KOPT-K1 (cell line): ENCODE measurements around the gene IL4R.

Experiments
- H3K27ac ChIP-seq: fragments of 200-600 bp; sonication (generic); 2 replicates; pipeline ENCODE4 v1.5.1; 2016; ENCODE audit warnings: antibody characterized with exemption, mild to moderate bottlenecking, low read depth, low read length; ENCODE audit not compliant: poor library complexity, severe bottlenecking
- H3K36me3 ChIP-seq: fragments of 200-600 bp; sonication (generic); 2 replicates; pipeline ENCODE4 v1.5.1; 2017; ENCODE audit warnings: antibody characterized with exemption, mild to moderate bottlenecking, low read length, moderate library complexity; ENCODE audit not compliant: insufficient read depth
- H3K9me3 ChIP-seq: fragments of 200-600 bp; sonication (generic); 2 replicates; pipeline ENCODE4 v1.5.1; 2017; ENCODE audit warnings: antibody characterized with exemption, low read length, mild to moderate bottlenecking; ENCODE audit not compliant: insufficient read depth, poor library complexity, severe bottlenecking

Gene IL4R

DNA sequence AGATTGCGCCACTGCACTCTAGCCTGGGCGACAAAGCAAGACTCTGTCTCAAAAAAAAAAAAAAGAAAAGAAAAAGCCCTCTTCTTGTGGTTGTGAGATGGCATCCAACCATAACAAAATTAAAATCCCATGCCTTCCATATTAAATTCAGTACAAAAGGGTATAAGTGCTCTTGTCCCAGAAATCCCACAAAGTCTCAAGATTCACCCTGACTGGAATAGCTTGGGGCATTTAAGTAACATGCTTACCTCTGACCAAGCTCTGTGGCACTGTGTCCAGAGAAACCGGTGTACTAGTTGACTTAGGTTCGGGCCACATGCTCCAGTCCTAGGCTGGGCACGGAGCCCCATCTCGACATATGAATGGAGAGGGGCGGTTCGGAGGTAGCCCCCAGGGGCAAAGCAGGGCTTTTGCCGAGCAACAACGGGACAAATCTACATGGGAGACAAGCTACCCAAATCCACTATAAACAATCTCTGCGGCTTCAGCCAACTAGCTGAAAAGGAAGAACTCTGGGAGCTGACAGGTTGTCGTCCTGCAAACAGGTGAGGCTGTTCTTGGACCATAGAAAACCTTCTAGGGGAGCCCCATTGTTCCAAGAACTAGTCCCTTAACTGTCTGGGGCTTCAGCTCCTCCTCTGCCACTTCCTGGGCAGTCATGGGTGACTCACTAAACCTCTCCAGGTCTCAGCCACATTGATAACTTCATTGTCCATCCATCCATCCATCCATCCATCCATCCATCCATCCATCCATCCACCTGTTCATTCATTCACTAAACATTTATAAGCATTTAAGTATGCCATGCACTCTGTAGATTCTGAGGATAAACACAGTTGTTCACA lies 10.3 kb upstream of the IL4R start:
- Histone ChIP-seq H3K9me3 (peaks cover under 1% of the 10 kb centered on the region), H3K27ac (no peak overlapping the region), H3K36me3 (no peaks in the 10 kb centered on the region)

- H3K9me3 ChIP-seq = peaks cover 6% of the 10 kb centered on the region
- H3K36me3 ChIP-seq = no peaks in the 10 kb centered on the region
- no peak overlapping the region for H3K27ac ChIP-seq
Observed at GRCh38 chr16:27304102-27304501, 9.7 kb upstream of the IL4R start.

DNA sequence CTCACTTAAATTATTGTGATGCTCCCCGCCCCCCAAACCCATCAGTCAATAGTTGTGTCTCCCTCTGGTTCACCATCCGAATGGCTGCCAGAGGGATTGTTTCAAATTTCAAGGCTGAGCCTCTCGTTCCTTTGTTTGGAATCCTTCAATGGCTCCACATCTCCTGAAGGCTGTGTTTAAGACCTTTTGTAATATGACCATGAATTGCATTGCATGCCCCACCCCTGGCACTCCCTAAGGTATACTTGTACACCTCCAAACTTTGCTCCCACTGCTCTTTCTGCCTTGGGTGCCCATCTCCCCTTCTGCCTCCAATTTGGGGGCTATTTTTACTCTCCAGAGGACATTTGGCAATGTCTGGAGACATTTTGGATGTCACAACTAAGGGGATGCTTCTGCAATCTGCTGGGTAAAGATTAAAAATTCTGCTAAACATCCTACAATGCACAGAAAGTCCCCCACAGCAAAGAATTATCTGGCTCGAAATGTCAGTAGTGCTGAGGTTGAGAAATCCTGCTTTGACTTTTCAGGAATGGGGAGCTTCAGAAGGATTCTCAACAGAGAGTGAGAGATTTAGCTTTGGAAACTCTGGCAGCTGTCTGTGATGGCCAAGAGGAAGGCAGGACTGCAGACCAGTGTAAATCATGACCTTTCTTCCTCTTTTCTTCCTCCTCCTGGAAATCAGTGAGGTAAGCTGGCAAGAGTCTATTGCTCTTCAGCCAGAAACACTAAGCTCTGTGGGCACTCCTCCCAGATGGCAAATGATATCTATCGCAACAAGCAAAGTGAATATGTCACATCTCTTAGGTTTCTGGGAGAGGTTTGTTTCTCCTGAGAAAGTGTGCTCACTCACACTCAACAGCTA lies 8.7 kb upstream of the IL4R start:
- Histone ChIP-seq H3K9me3 (peaks cover 7% of the 10 kb centered on the region), H3K36me3 (no peaks in the 10 kb centered on the region), H3K27ac (no peak overlapping the region)

GRCh38 chr16:27305839-27306442 lies 7.8 kb upstream of the IL4R start:
- Histone ChIP-seq H3K36me3 (no peaks in the 10 kb centered on the region), H3K9me3 (peaks cover 7% of the 10 kb centered on the region), H3K27ac (no peak overlapping the region)

GRCh38 chr16:27308792-27309191 lies 5.0 kb upstream of the IL4R start:
- H3K36me3 ChIP-seq = no peaks in the 10 kb centered on the region
- no peak overlapping the region for H3K27ac ChIP-seq
- peaks cover 7% of the 10 kb centered on the region for H3K9me3 ChIP-seq

DNA sequence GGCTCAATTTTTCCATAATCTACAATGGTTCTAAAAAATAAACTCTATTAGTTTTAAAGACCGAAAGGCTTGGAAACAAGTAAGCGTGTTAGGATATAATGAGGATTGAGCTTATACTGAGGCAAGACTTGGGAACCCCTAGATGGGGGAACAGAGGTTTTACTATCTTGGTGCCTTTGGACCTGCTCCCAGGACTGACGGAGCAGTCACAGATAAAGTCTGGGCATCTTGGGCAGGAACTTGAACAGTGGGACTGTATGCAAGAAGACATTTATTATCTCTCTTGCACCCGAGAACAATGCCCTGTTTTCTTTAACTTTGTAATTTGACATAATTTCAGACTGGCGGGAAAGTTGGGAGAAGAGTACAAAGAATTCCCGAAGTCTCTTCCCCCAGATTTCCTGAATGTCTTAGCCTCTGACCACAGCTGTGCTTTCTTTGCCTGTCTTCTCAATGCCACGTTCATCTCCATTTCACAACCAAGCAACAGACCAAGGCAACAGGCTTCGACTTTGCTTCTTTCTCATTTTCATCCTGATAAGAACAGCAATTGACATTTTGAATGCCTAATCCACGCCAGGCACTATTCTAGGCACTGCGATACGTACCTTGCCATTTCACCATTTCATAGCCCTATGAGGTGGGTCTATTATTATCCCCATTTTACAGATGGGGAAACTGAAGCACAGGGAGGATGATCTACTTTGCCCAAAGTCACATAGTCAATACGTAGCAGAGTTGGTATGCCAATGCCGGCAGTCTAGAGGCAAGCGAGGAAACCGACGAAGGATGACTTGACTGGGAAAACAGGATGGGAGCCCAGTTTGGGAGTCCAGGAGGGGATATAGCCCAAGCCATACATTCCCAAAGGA lies 3.0 kb upstream of the IL4R start:
- Histone ChIP-seq H3K36me3 (no peaks in the 10 kb centered on the region), H3K27ac (no peak overlapping the region), H3K9me3 (peaks cover 7% of the 10 kb centered on the region)

- no peak overlapping the region for H3K27ac ChIP-seq
- H3K36me3 ChIP-seq = no peaks in the 10 kb centered on the region
- peaks cover 7% of the 10 kb centered on the region for H3K9me3 ChIP-seq
Observed at GRCh38 chr16:27311448-27311830, 2.3 kb upstream of the IL4R start.

- H3K27ac ChIP-seq = no peak overlapping the region
Observed at GRCh38 chr16:27311897-27312303, 1.9 kb upstream of the IL4R start.

GRCh38 chr16:27312580-27313421 lies 973 bp upstream of the IL4R start:
- no peaks in the 10 kb centered on the region for H3K36me3 ChIP-seq
- H3K9me3 ChIP-seq = peaks cover 7% of the 10 kb centered on the region
- peak overlapping the region; percentile 50 for H3K27ac ChIP-seq

More at GRCh38 chr16:27311897-27312303, 1.9 kb upstream of the IL4R start:
- H3K36me3 ChIP-seq = no peaks in the 10 kb centered on the region
- H3K9me3 ChIP-seq = peaks cover 7% of the 10 kb centered on the region

DNA sequence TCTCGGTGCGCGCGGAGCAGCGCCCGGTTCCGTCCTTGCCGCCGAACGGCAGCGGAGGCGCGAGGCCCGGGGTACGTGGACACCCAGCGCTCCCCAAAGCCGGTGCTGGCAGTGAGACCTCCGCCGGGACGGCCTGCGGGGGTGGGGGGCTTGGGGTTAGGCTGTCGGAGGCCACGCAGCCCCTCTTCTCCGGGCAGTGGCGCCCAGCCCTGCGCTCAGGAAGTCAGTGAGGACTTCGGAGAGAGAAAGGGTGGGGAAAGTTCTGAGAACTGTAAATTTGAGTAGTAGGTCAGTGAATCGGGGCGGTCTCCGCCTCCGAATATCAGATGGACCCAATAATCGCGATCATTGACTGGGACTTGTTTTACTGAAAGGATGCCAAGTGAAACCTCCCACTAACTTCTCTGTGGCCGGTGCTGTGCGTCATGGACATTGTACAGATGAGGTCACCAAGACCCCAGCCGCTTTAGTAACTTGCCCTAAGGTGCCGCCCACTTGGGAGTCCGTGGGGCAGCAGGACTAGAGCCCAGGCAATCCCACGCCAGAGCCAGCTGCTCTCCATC lies 468 bp downstream of the IL4R start:
- Histone ChIP-seq H3K9me3 (no peaks in the 10 kb centered on the region), H3K27ac (peak overlapping the region; percentile 50)

GRCh38 chr16:27314986-27315332 lies 1.2 kb downstream of the IL4R start:
- Histone ChIP-seq H3K9me3 (no peaks in the 10 kb centered on the region), H3K27ac (no peak overlapping the region), H3K36me3 (no peaks in the 10 kb centered on the region)

More for the DNA sequence above, 468 bp downstream of the IL4R start:
- no peaks in the 10 kb centered on the region for H3K36me3 ChIP-seq

DNA sequence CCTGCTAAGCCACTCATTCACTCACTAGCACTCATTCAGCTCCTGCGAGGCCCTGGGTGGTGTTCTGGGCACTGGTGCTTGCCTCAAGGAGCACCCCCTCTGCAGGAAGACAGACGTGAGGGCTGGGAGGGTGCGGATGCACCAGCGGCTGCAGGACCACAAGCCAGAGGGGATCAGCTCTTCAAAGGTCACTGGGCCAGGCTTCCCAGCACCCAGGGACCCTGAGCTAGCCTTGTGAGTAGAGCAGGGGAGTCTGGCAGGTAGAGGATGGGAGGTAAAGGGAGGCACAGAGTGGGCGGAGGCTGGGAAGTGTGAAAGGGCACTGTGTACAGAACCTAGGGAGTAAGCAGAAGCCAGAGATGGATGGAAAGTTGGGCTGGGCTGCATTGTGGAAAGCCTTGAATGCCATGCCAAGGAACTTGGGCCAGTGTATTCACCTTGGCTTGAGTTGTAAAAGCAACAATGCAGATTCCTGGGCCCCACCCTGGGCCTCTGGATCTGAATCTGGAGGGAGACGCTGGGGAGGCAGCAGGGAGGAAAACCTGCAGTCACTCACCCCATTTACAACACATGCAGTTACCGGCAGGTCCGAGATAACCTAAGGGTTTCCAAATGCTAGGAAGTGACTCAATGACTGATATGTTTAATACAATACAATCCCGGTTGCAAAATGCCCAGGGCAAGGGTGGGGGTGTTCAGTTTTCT lies 1.7 kb downstream of the IL4R start:
- H3K27ac ChIP-seq = no peak overlapping the region
- no peaks in the 10 kb centered on the region for H3K36me3 ChIP-seq

DNA sequence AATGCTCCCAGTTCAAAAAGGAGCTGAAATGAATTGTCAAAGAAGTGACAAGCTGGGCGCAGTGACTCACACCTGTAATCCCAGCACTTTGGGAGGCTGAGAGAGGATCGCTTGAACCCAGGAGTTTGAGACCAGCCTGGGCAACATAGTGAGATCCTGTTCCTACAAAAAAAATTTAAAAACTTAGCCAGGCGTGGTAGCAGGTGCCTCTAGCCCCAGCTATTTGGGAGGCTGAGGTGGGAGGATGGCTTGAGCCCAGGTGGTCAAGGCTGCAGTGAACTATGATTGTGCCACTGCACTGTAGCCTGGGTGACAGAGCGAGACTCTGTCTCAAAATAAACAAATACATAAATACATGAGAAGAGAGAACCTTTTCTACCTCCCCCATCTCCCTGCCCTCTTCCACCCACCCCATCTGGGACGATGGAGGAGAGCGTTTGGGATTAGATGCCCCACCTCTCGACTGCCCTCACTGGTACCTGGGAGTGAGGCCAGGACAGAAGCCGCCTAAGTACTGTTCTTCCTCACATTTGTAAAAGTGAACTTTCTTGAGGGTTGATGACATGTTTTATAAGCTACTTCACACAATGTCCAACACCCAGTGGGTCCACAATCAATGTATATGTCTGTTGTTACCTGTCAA lies 2.4 kb downstream of the IL4R start:
- no peaks in the 10 kb centered on the region for H3K36me3 ChIP-seq
- no peaks in the 10 kb centered on the region for H3K9me3 ChIP-seq
- no peak overlapping the region for H3K27ac ChIP-seq

More for the DNA sequence above, 1.7 kb downstream of the IL4R start:
- no peaks in the 10 kb centered on the region for H3K9me3 ChIP-seq
